ENCODE measurements around the gene NPTX2. TPM values are rescaled to one million over a fixed set of nuclear protein-coding genes. Genes with fewer than 3 reads are reported as not detected.

The NPTX2 gene
- total RNA-seq, 4 donors from 2014 or later = 4.1 to 5.5 (median 4.8) TPM

DNA sequence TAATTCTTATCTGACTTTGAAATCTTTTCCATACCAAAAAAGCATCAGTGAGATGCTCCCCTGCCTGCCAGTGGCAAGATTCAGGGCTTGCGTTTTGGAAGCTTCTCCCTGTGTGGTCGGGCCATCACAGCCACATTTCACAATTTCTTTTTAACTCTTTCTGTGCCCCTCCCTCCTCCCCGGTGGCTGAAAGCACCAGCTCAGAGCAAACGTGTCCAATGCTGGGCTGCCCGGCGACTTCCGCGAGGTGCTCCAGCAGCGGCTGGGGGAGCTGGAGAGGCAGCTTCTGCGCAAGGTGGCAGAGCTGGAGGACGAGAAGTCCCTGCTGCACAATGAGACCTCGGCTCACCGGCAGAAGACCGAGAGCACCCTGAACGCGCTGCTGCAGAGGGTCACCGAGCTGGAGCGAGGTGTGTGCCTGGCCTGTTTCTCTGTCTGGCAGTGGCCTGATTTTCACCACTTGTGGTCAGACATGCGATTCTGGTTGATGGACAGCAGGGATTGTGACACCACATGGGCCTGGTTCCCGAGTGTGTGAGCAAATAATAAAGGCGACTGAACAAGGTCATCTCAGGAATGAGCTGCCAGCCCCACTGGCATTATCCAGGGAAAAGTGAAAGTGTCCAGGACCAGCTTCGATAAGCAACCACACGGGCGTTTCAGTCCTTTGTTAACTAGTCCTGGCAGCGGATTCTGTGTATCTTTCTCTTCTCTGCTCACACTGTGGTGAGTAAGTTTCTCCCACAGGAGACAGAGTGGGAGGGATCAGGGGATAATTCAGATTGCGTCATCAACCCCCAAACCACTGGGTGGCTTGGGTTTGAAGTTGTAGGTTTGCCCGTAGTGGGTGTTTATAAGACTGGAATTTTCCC is 2.6 kb downstream of the NPTX2 start:
- TF ChIP-seq, protein P1, sequence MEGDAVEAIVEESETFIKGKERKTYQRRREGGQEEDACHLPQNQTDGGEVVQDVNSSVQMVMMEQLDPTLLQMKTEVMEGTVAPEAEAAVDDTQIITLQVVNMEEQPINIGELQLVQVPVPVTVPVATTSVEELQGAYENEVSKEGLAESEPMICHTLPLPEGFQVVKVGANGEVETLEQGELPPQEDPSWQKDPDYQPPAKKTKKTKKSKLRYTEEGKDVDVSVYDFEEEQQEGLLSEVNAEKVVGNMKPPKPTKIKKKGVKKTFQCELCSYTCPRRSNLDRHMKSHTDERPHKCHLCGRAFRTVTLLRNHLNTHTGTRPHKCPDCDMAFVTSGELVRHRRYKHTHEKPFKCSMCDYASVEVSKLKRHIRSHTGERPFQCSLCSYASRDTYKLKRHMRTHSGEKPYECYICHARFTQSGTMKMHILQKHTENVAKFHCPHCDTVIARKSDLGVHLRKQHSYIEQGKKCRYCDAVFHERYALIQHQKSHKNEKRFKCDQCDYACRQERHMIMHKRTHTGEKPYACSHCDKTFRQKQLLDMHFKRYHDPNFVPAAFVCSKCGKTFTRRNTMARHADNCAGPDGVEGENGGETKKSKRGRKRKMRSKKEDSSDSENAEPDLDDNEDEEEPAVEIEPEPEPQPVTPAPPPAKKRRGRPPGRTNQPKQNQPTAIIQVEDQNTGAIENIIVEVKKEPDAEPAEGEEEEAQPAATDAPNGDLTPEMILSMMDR (IDR thresholded peaks at IDR 0.05) = no peak
- TF ChIP-seq POLR2A (IDR thresholded peaks at IDR 0.05) = no peak
- H3K9me3 ChIP-seq = no peaks in the 10 kb centered on the region
- no peak overlapping the region for H3K27ac ChIP-seq
- no peak overlapping the region for H3K4me3 ChIP-seq
- H3K4me1 ChIP-seq = peaks cover 0 to 7% of the 10 kb centered on the region in 2 donors
- H3K36me3 ChIP-seq = no peaks in the 10 kb centered on the region
- no peak for DNase-seq
- intact Hi-C loops (cut with DNase I; ENCODE audit: low total_unique reads) = no loop called here
- H3K27me3 ChIP-seq = peaks cover 0 to 14% of the 10 kb centered on the region in 2 donors

DNA sequence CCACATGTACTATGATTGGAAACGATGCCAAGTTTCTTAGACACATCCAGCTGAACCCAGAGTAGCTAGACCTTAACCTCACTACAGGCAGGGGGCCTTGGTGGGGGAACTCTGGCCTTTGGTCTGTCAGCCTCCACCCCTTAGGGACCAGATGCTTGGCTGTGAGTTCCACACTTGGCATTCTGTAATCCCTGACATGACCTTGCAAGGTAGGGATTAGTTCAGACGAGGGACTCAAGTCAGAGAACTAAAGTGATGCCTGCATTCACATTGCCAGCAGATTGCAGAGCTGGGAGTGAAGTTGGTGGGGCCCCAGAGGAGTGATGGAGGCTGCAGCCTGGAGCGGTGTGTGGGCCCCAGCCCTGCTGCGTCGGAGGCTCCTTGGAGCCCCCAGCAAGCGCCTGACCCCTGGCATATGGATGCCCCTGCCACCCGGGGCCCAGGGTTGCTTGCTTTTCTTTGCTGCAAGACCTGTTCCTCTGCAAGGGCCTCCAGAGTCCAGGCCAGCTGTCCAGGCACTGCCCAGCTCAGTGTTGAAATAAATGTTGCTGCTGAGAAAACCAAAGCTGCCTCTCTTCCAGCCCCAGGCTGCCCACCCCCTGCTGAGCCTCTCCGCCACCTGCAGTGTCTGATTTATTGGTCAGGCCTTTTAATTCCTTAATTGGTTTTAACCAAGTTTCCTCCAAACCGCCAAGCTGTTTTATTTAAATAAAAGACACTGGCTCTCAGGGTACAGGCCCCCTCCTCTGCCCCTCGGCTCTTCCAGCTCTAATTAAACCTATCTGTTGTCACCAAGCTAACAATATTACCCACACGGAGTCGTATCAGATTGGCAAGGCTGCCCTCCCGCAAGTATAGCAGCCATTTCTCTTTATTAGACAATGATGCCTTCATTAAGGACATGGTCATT is 4.7 kb downstream of the NPTX2 start:
- H3K27ac ChIP-seq = no peak overlapping the region
- no peaks in the 10 kb centered on the region for H3K27me3 ChIP-seq
- TF ChIP-seq, protein P1 (IDR thresholded peaks at IDR 0.05) = no peak
- TF ChIP-seq POLR2A (IDR thresholded peaks at IDR 0.05) = no peak
- DNase-seq = no peak
- H3K4me1 ChIP-seq = peaks cover 0 to under 1% of the 10 kb centered on the region in 2 donors
- H3K36me3 ChIP-seq = no peaks in the 10 kb centered on the region
- no peak overlapping the region for H3K4me3 ChIP-seq
- no peaks in the 10 kb centered on the region for H3K9me3 ChIP-seq
- intact Hi-C loops (cut with DNase I; ENCODE audit: low total_unique reads) = no loop called here

DNA sequence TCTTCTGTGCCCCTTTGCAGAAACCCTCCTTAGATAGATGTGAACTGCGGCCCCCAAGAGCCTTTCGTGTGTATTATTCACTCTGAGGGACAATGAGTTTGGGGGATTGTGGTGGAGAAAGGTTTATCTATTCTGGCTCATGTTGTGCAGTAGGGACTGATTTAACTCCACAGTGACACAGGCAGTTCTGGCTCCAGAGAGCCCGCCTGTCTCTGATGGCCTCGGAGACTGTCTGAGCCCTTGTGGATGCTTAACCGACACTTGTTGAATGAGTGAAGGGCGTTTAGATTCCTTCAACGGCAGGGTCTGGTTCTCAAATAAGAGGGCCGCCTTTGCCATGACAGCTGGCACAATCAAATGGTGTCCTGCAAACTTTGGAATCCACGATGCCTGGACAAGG is 5.8 kb downstream of the NPTX2 start:
- DNase-seq = no peak
- no peak for TF ChIP-seq POLR2A (IDR thresholded peaks at IDR 0.05)
- H3K9me3 ChIP-seq = no peaks in the 10 kb centered on the region
- H3K27me3 ChIP-seq = no peaks in the 10 kb centered on the region
- H3K27ac ChIP-seq = no peak overlapping the region
- intact Hi-C loops (cut with DNase I; ENCODE audit: low total_unique reads) = no loop called here
- no peaks in the 10 kb centered on the region for H3K4me1 ChIP-seq
- no peaks in the 10 kb centered on the region for H3K36me3 ChIP-seq
- no peak overlapping the region for H3K4me3 ChIP-seq

DNA sequence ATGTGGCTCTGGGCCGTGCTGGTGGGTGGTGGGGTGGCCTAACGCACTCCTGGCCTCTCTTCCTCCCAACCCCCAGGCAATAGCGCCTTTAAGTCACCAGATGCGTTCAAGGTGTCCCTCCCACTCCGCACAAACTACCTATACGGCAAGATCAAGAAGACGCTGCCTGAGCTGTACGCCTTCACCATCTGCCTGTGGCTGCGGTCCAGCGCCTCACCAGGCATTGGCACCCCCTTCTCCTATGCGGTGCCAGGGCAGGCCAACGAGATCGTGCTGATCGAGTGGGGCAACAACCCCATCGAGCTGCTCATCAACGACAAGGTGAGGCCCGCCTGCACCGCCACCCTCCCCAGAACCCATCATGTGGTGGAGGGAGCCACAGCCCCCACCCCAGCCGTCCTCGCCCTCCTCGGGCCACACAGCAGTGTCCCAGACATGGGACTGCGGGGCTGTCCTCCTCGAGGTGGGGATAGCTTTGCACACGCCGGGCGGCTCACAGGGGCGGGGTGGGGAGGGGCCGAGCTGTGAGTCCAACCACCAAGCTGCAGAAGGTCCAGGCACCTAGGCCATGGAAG is 7.8 kb downstream of the NPTX2 start:
- intact Hi-C loops (cut with DNase I; ENCODE audit: low total_unique reads) = no loop called here
- no peaks in the 10 kb centered on the region for H3K36me3 ChIP-seq
- TF ChIP-seq, protein P1 (IDR thresholded peaks at IDR 0.05) = no peak
- no peak for TF ChIP-seq POLR2A (IDR thresholded peaks at IDR 0.05)
- DNase-seq = no peak
- H3K4me1 ChIP-seq = no peaks in the 10 kb centered on the region
- H3K27me3 ChIP-seq = no peaks in the 10 kb centered on the region
- H3K9me3 ChIP-seq = no peaks in the 10 kb centered on the region
- H3K27ac ChIP-seq = no peak overlapping the region
- no peak overlapping the region for H3K4me3 ChIP-seq

DNA sequence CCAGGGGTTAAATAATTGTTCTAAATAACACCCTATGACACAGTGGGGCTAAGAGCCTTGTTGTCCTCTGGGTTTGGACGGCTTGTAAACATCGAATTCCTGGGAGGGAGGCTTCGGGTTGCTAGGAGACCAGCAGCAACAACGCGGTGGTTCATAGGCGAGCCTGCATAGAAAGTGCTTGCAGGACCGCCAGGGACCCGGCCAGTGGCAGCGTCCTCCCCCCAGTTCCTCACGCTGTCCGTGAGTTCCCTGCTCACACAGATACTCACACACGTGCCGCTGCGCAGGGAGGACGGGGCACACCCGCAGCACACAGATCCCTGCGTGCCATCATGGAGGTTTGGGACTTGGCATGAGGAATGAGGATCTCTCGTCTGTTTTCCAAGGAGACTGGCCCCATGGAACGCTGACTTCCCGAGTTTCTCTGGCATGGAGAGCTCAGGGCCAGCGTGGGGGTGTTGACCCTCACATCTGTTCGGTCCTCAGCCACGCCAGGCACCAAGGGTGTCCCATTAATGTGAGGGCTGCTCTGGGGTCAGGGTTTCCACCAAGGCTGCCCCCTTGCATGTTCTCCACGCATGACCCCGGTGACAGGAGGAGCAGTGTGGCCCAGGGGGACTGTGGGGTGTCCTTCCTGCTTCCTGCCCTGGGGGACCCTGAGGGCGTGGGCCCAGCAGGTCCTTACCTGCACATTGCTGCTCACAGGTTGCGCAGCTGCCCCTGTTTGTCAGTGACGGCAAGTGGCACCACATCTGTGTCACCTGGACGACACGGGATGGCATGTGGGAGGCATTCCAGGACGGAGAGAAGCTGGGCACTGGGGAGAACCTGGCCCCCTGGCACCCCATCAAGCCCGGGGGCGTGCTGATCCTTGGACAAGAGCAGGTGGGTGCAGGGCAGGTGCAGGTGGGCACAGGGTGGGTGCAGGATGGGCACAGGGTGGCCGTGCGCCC is 9.7 kb downstream of the NPTX2 start:
- H3K27ac ChIP-seq = no peak overlapping the region
- no peak overlapping the region for H3K4me3 ChIP-seq
- DNase-seq = no peak
- intact Hi-C loops (cut with DNase I; ENCODE audit: low total_unique reads) = no loop called here
- H3K27me3 ChIP-seq = no peaks in the 10 kb centered on the region
- H3K36me3 ChIP-seq = no peaks in the 10 kb centered on the region
- H3K4me1 ChIP-seq = no peaks in the 10 kb centered on the region
- no peak for TF ChIP-seq POLR2A (IDR thresholded peaks at IDR 0.05)
- TF ChIP-seq, protein P1 (IDR thresholded peaks at IDR 0.05) = no peak
- no peaks in the 10 kb centered on the region for H3K9me3 ChIP-seq
